Progenitor cell of endocrine pancreas (in vitro differentiated cells): ENCODE measurements around the gene MVB12B. TPM values are rescaled to one million over a fixed set of nuclear protein-coding genes. Genes with fewer than 3 reads are reported as not detected.

Experiments used
- DNase-seq: peaks from one replicate; pipeline ENCODE4 v3.0.0; 2021; ENCODE audit warnings: low spot score; ENCODE audit not compliant: unreplicated experiment
- H3K27ac Mint-ChIP-seq: 2 replicates; pipeline ENCODE4 v1.8.0; 2021; ENCODE audit warnings: mild to moderate bottlenecking, moderate library complexity, mixed read lengths
- H3K27me3 Mint-ChIP-seq: 2 replicates; pipeline ENCODE4 v1.8.0; 2021; ENCODE audit warnings: mixed read lengths
- H3K36me3 Mint-ChIP-seq: 2 replicates; pipeline ENCODE4 v1.8.0; 2022; ENCODE audit warnings: mixed read lengths; ENCODE audit not compliant: insufficient read depth
- H3K4me1 Mint-ChIP-seq: 2 replicates; pipeline ENCODE4 v1.8.0; 2021; ENCODE audit warnings: low read depth, mixed read lengths
- H3K4me3 Mint-ChIP-seq: 2 replicates; pipeline ENCODE4 v1.8.0; 2021; ENCODE audit warnings: low read depth, mild to moderate bottlenecking, moderate library complexity, mixed read lengths
- H3K9me3 Mint-ChIP-seq: 2 replicates; pipeline ENCODE4 v1.8.0; 2021; ENCODE audit warnings: low read depth, mixed read lengths
- total RNA-seq: library from RNA; stranded (reverse); gene quantifications from 2 replicates; pipeline ENCODE4 v1.2.1, GENCODE V29; 2021
- TF ChIP-seq, protein P1 (sequence below): fragments of 200-600 bp; sonication (generic); IDR thresholded peaks from one replicate; pipeline ENCODE4 v1.5.0; 2021; ENCODE audit warnings: antibody characterized with exemption, mild to moderate bottlenecking; ENCODE audit not compliant: unreplicated experiment

MVB12B gene
- total RNA-seq, 1 donor from 2014 or later, result 34.6 TPM

DNA sequence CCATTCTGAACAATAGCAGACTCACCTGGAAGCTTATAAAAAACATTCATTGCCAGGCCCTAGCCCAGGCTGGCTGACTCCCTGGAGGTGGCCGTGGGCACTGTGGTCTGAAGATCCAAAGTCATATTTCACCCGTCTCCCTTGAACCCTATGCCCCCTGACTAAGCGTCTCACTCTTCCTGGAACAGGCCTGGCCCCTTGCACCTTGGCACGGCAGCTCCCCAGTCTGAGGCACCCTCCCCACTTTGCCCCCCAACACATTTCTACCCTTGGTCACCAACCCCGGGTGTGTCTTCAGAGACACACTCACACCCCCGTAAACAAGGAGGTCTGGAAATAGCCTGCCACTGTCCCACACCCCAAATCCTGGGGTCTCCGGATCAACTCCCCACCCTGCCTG is 218.5 kb downstream of the MVB12B start:
- Mint-ChIP-seq H3K36me3 (no peaks in the 10 kb centered on the region), H3K27me3 (peaks cover 9% of the 10 kb centered on the region), H3K9me3 (peaks cover 3% of the 10 kb centered on the region), H3K27ac (no peak overlapping the region), H3K4me3 (no peak overlapping the region), H3K4me1 (no peaks in the 10 kb centered on the region)
- DNase-seq, result no peak
- TF ChIP-seq, protein P1, sequence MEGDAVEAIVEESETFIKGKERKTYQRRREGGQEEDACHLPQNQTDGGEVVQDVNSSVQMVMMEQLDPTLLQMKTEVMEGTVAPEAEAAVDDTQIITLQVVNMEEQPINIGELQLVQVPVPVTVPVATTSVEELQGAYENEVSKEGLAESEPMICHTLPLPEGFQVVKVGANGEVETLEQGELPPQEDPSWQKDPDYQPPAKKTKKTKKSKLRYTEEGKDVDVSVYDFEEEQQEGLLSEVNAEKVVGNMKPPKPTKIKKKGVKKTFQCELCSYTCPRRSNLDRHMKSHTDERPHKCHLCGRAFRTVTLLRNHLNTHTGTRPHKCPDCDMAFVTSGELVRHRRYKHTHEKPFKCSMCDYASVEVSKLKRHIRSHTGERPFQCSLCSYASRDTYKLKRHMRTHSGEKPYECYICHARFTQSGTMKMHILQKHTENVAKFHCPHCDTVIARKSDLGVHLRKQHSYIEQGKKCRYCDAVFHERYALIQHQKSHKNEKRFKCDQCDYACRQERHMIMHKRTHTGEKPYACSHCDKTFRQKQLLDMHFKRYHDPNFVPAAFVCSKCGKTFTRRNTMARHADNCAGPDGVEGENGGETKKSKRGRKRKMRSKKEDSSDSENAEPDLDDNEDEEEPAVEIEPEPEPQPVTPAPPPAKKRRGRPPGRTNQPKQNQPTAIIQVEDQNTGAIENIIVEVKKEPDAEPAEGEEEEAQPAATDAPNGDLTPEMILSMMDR, result no peak

DNA sequence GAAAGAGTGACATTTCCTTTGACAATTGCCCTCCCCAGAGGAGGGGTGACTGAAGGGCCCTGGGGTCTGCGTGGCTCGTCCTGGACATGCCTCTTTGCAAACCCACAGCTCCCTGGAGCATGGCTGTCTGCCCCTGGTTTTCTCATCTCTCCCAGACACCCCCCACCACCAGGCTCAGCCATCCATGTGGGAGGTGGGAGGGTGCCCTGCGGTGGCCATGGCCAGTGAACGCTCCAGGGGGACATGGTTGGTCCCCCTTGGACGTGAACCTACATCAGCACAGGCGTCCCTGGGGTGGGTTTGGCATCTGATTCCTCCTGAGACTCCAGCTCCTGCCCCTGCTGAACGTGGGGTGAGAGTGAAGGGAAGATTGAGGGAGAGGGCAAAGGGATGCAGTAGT is 219.4 kb downstream of the MVB12B start:
- peaks cover 10% of the 10 kb centered on the region for H3K27me3 Mint-ChIP-seq
- TF ChIP-seq, protein P1, result no peak
- H3K36me3 Mint-ChIP-seq, result no peaks in the 10 kb centered on the region
- peaks cover 3% of the 10 kb centered on the region for H3K9me3 Mint-ChIP-seq
- no peak overlapping the region for H3K27ac Mint-ChIP-seq
- H3K4me3 Mint-ChIP-seq, result no peak overlapping the region
- no peaks in the 10 kb centered on the region for H3K4me1 Mint-ChIP-seq
- no peak for DNase-seq

DNA sequence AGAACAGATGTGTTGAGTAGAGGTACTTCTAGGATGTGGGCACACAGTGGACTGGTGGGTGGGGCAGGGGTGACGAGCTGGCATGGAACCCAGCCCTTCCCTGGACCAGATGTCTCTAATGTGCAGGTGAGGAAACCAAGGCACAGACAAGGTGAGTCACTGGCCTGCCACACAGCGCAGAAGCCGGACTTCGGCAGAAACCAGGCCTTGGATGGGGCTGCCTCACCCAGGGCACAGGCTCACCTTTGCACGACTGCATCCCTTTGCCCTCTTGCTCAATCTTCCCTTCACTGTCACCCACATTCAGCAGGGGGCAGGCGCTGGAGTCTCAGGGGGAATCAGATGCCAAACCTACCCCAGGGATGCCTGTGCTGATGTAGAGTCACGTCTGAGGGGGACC is 221.7 kb downstream of the MVB12B start:
- no peaks in the 10 kb centered on the region for H3K4me1 Mint-ChIP-seq
- H3K4me3 Mint-ChIP-seq, result no peak overlapping the region
- no peak for DNase-seq
- H3K9me3 Mint-ChIP-seq, result peaks cover 3% of the 10 kb centered on the region
- H3K27me3 Mint-ChIP-seq, result peaks cover 10% of the 10 kb centered on the region
- no peaks in the 10 kb centered on the region for H3K36me3 Mint-ChIP-seq
- no peak overlapping the region for H3K27ac Mint-ChIP-seq
- TF ChIP-seq, protein P1, result no peak

DNA sequence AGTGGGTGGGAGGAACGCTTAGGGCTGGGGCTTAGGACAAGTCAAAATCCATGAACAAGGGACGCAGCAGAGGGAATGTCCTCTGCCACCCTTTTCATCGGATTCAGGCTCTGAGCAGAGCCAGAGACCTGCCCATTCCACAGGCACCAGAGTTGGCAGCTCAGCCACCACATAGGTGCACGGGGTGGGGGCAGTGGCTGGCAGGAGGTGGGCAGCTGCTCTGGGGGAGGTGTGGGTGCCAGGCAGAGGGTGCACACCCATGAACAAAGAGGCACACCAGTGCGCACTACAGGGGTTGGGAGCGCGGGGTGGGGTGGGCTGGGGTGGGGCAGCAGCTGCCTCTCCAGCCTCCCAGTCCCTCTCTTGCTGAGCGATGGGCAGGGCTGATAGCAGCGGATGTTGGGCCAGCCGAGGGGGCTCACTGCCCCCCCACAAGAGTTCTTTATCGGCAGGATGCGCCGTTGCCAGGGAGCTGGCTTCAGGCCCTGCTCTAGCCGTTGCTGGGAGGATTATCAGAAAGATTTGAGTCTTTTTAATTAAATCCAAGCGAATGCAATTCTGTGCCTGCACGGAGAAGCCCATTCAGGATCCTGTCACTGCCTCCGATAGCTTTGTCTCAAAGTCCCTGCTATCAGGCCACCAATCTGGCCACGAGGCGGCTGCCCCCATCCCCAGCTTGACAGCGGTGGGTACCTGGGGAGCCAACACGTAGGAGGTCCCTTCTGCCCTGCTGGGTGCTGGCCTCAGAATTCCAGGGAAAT is 222.8 kb downstream of the MVB12B start:
- no peak for DNase-seq
- Mint-ChIP-seq H3K27me3 (peaks cover 10% of the 10 kb centered on the region), H3K4me1 (no peaks in the 10 kb centered on the region), H3K27ac (no peak overlapping the region), H3K9me3 (peaks cover 3% of the 10 kb centered on the region), H3K4me3 (no peak overlapping the region), H3K36me3 (no peaks in the 10 kb centered on the region)
- TF ChIP-seq, protein P1, result no peak

DNA sequence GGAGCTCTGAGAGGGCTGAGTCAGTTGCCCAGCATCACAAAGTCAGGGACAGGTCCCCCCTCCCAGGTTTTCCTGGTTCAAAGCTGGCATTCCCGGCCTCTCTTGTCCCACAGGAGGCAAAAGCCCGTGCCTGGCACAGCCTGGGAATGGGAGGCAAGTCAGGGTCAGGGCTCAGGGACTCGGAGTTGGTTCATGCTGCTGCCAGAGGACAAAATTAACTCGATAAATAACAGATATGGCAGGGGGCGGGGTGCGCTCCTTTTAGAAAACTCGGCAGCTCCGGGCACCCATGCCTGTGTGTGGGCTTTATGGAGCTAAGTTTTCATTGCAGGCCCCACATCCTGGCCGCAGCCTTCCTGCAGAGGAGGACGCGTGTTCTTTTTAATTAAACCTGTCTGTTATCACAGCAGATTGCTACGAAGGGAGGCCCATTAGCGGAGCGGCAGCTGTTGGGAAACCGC is 224.3 kb downstream of the MVB12B start:
- no peak for DNase-seq
- H3K4me1 Mint-ChIP-seq, result no peaks in the 10 kb centered on the region
- peaks cover 3% of the 10 kb centered on the region for H3K9me3 Mint-ChIP-seq
- H3K27ac Mint-ChIP-seq, result no peak overlapping the region
- peaks cover 10% of the 10 kb centered on the region for H3K27me3 Mint-ChIP-seq
- no peak overlapping the region for H3K4me3 Mint-ChIP-seq
- TF ChIP-seq, protein P1, result no peak
- no peaks in the 10 kb centered on the region for H3K36me3 Mint-ChIP-seq
